T47D (cell line): ENCODE results near the gene SYT15.
A peak's percentile ranks its signal among the peaks of the same experiment; 100 is the strongest.

Source experiments
- DNase-seq, 2 experiments: peaks; one replicate each; pipeline versions ENCODE4 v3.0.0 to v3.0.0-alpha.2; 2011 to 2012; ENCODE audit warnings: low read depth in 1 of 2, low spot score in 1 of 2
- JUND ChIP-seq: IDR thresholded peaks from 2 replicates; pipeline ENCODE4 v1.6.1; 2012; ENCODE audit warnings: low read depth
- in situ Hi-C: cut with HindIII; loops from 2 replicates; pipeline ENCODE4 v1.10.0; 2016; ENCODE audit warnings: low sequenced_read_pairs, low pct_unique_long_range_greater_than_20kb

SYT15 gene

DNA sequence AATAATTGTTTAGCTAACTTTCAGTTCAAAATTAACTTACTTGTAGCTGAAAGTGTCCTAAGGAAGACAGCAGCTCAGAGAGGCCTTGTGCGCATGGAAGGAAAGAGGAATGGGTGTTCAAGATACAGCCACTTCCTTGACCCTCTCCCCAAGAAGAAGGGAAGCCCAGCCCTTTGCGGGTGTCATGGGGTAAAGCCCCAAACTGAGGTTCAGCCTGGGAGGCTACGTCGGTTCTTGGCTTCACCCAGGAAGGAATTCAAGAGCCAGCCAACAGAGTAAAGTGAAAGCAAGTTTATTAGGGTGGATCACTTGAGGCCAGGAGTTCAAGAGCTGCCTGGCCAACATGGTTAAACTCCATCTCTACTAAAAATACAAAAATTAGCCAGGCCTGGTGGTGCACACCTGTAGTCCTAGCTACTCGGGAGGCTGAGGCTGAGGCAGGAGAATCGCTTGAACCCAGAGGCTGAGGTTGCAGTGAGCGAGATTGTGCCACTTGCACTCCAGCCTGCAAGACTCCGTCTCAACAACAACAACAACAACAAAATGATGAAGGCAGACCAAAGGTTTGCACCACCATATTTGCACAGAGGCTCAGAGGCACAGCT, 38.4 kb upstream of the SYT15 start:
- no peak for TF ChIP-seq JUND
- DNase-seq = no peak
- in situ Hi-C loops = no loop called here

GRCh38 chr10:46541017-46541661, 37.8 kb upstream of the SYT15 start:
- no peak for TF ChIP-seq JUND
- in situ Hi-C loops = no loop called here
- no peak for DNase-seq

DNA sequence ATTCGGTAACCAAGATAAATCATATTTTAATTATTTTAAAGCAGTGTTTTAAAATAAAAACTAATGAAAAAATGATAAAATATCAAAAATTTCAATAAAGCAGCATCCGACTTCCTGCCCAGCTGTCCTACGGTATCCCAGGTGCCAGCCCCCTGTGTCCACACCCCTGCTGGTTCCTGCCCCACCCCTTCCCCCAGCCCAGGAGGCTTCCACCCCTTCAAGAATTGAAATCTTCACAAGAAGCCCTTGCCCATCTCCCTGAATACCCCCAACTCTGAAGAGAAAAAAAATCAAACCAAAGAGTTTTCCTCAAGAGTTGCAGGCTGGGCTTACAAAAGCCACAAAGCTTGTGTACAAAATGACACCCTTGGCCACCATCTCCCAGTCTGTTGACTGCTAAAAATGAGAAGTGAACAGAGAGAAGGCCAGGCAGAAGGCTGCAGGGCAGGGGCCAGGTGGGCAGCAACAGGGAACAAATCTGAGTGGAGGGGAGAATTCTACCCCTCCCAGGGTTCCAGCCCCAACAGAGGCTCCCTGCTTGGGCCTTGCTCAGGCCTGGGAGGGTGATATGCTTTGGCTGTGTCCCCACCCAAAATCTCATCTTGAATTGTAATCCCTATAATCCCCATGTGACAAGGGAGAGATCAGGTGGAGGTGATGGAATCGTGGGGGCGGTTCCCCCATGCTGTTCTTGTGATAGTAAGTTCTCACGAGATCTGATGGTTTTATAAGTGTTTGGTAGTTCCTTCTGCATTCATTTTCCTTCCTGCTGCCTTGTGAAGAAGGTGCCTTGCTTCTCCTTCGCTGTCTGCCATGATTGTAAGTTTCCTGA, 37.0 kb upstream of the SYT15 start:
- TF ChIP-seq JUND = no peak
- in situ Hi-C loops = no loop called here
- no peak for DNase-seq

DNA sequence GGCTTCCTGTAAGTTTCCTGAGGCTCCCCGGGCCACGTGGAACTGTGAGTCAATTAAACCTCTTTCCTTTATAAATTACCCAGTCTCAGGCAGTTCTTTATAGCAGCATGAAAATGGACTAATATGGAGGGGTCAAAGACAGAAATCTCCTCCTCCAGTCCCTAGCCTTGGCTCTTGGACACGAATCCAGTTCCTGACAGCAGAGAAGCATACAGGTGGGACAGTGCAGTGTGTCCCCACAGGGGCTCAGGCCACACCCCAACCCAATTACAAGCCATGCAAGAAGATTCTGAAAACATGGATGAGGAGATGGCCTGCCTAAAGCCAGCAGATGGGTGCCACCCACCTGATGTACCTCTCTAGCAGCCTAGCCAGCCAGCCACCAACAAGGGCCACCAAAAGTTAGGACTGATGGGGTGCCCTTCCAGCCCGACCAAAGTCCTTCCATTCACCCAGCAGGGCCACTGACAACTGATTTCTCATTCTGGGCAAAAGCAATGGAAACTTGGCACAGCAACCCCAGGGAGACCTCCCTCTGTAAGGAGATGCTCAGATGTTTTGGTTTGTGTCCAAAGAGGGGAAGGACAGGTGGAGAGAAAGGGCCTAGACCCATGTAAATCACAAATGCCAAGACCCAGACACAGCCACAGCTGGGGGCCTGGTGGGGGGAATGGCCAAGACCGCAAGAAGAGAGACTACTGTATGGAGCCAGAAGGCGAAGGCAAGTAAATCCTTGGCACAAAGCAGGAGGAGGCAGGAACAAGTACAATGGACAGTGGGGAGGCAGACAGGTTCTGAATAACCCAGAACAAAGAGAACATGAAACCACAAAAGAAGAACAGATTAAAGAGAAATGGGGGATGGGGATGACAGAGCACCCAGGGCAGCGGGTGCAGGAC, 36.1 kb upstream of the SYT15 start:
- no peak for TF ChIP-seq JUND
- in situ Hi-C loops = no loop called here
- no peak for DNase-seq

- no peak for TF ChIP-seq JUND
- DNase-seq = no peak
- in situ Hi-C loops = no loop called here
Measured at GRCh38 chr10:46543466-46544377, 35.2 kb upstream of the SYT15 start.

DNA sequence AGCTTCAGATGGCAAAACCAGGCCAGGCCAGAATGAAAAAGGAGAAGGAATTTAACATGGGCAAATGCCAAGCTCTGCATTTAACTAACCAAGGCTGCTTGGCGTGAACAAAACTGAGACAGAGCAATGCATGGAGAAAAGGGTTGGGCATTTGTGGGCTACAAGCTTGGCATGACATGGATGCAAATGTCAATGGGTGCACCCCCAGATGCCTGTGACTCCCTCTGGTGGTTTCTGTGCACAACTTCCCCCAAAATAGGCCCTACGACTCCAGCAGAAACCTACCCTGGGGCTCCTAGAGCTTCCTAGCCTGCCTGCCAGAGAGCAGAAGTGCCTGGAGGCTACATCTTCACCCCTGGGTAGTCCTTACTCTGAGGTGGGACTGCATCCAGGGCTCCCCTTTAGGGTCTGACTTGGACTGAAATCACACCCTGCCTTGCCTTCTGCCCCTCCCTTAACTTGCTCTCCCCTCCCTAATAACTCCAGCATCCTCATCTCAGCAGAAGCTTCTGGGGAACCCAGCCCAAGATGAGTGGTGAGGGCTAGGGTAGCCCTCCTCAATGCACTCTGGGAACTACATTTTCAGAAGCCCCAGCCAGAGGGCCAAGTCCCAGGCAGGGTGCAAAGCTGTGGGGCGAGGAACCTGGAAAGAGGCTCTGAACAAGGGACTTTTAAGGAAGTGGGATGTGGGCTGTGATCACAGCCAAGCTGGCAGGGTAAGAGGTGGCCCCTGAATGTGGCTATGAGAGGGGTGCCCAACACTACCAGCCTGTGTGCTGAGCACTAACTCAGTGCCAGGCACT, 33.7 kb upstream of the SYT15 start:
- TF ChIP-seq JUND = no peak
- in situ Hi-C loops = no loop called here
- peak; percentile 63 to 72 for DNase-seq

DNA sequence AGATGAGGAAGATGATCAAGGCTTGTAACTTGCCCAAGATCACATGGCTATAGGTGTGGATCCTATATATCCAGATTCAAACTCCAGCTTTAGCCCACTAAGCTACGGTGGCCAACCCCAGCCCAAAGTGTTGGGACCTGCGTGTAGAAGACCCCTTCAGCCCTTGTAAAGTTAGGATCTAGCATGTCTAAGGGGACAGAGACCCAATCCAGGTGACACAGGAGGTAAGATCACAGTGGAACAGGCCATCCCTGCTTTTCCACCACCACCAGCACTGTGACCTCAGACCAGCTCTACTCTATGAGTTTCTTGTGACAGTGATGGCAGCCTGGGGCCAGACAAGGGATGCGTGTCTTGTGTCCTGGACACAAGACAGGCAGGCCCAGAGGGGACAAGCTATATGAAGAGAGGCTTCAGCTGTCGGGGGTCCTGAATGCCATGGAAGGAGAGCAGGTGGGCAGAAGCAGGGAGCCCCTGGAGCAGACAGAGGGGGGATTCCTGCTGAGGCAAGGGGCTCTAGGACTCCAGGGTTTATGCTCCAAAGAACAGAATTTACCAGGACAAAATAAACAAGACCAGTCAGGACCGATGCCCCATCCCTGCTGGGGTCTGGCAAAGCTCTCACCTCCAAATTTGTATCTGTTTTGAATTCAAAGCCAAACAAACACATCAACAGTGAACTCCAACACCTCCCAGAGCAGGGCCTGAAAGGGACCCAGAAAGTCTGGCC, 32.9 kb upstream of the SYT15 start:
- TF ChIP-seq JUND = no peak
- no peak for DNase-seq
- in situ Hi-C loops = no loop called here

DNA sequence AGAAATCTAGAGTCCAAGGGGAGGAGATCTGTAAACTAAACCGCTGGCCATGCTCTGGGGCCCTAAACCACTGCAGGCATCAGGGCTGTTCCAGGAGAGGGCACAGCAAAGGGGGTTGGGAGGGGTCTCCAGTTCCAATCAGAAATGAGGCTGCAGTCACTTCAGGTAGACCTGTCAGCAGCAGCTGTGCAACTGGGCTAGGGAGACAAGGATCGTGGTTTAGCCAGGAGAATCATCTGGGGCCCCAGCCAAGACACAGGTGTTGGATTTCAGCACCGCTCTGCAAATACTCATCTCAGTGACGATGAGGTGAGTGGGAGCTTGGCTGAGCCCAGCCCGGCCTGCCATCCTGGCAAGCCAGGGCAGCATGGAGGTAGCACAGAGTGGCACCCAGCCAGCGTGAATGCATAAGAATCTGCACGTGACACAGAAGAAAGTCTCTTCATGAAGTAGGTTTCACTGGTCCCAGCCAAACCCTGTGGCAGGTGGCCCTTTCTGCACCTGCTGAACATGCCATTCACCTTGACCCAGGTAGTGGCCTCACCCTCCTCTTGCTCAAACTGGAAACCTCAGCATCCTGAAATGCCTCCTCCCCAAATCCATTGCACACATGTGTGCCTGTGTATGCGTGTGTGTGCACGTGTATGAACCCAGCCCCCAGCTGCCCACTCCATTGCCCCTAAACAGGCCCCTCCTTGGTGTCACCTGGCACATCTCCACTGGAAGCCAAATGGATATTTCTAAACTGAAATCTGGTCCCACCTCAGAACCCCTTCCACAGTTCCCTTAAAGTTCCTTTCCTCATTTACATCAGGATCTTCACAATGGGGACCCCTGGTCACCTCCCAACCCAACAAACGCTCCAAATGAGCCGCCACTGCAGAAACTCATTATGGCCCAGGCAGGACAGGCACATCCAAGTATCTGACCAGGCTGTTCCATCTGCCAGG, 32.1 kb upstream of the SYT15 start:
- no peak for DNase-seq
- no peak for TF ChIP-seq JUND
- in situ Hi-C loops = no loop called here
